GM18858 (cell line): Measurements from ENCODE around the gene SCNN1B.
"Not testable (repeated sequence)": the region's sequence is repeated elsewhere in the genome, so short reads cannot be mapped to it uniquely, and the experiment has no call there.

Experiments
- ATAC-seq: cut with Tn5 transposase; IDR thresholded peaks from one replicate; pipeline ENCODE4 v1.9.1; 2021; ENCODE audit not compliant: unreplicated experiment

SCNN1B gene

DNA sequence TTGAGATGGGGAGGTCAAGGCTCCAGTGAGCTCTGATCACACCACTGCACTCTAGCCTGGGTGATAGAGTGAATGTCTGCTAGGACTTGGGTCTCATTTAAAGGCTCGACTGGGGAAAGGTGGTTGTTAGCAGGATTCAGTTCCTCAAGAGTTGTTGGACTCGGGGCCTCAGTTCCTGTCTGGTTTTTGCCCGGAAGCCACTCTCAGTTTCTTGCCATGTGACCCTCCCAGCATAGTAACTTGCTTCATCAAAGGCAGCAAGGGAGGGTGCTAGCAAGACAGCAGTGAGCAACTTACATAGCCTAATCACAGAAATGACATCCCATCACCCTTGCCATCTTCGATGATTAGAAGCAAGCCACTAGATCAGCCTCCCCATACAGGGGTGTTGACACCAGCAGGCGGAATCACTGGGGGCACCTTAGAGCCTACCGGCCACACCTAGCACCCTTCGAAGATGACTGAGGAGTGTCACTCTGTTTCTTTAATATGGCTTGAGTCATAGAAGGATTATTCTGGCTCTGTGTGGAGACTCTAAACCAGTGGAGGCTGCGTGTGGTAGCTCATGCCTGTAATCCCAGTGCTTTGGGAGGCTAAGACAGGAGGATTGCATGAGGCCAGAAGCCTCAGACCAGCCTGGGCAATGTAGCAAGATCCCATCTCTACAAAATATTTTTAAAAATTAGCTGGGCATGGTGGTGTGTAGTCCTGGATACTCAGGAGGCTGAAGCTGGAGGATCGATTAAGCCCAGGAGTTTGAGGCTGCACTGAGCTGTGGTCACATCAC, 13.2 kb upstream of the SCNN1B start:
- no peak for ATAC-seq

- ATAC-seq, result no peak
Measured at GRCh38 chr16:23290189-23291062, 11.7 kb upstream of the SCNN1B start.

DNA sequence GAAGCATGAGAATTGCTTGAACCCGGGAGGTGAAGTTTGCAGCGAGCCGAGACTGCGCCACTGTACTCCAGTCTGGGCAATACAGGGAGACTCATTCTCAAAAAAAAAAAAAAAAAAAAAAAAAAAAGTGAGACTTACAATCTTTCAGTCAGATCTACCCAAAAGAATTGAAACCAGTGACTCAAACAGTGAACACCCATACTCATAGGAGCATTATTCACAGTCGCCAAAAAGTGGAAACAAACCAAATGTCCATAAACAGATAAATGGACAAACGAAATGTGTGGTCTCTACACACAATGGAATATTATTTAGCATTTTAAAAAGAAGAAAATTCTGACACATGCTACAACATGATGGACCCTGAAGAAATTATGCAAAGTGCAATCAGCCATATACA, 9.1 kb upstream of the SCNN1B start:
- ATAC-seq, result no peak

GRCh38 chr16:23294260-23294659, 7.8 kb upstream of the SCNN1B start:
- ATAC-seq, result no peak

DNA sequence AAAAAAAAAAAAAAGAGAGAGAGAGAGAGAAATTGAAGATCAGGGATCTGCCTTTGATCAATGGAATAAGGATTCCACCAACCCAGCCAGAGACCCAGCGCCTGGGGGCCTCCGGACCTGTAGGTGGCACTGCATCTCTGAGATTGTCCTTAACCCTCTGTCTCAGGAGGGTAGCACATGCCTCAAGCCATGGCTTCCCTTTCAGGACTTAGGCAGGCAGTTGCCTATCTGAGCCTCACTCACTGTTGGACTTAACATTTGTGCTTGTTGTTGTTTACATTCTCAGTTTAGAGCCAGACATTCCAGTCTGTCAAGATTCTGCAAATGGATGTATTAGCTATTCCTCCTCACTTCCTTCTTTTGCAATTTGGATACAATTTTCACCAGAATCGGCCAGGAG, 5.1 kb upstream of the SCNN1B start:
- ATAC-seq, result no peak

DNA sequence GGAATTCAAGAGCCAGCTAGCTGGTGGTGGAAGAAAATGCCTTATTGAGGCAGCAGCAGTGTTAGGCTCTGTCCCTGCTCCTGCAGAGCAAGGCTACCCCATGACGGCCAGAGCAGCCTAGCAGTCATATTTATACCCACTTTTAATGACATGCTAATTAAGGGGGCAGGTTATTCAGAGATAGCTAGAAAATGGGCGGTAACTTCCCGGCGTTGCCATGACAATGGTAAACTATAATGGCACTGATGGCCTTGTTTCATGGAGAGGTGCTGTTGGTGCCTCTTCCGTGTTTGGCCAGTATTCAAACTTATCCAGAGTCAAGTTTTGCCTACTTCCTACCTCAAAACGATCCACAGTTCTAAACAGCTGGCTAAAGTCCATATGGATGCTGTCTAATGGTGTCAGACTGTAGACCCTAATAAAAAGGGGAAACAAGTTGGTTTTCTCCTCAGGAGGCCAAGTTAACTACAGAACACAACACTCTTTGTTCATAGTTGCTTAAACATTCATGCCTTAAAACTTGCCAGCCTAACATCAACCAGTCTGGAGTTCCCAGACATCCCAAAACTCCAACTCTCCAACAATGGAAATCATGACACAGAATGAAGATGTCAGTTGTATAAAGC, 3.7 kb upstream of the SCNN1B start:
- ATAC-seq, result no peak

GRCh38 chr16:23299815-23300214, 2.3 kb upstream of the SCNN1B start:
- ATAC-seq, result not testable (repeated sequence)

GRCh38 chr16:23301251-23302044, 654 bp upstream of the SCNN1B start:
- ATAC-seq, result no peak

DNA sequence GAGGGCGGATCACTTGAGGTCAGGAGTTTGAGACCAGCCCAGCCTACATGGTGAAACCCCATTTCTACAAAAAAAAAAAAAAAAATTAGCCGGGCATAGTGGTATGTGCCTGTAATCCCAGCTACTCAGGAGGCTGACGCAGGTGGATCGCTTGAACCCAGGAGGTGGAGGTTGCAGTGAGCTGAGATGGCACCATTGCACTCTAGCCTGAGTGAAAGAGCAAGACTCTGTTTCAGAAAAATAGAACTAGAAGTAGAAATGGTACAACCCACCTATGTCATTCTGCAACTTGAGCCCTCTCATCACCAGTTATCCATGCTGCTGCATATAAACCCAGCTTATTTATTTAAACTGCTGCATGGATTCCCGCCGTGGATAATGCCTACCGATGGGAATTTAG, 1.6 kb downstream of the SCNN1B start:
- no peak for ATAC-seq

DNA sequence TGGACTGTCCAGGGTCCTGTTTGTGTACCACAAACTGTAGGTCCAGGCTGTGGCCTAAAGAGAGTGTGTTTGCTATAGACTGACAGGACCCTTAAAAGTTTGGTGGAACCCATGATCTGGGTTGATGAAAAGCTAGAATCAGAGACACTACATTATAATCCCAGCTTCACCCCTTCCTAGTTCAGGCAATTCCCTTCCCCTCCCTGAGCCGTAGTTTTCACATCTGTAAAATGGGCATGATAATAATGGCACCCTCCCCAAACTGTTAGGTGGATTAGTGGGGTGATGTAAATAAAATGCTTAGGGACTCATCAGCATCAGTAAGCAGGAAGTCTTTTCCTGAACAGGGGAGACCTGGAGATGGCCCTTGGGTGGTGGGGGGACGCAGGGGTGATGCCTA, 2.5 kb downstream of the SCNN1B start:
- no peak for ATAC-seq

DNA sequence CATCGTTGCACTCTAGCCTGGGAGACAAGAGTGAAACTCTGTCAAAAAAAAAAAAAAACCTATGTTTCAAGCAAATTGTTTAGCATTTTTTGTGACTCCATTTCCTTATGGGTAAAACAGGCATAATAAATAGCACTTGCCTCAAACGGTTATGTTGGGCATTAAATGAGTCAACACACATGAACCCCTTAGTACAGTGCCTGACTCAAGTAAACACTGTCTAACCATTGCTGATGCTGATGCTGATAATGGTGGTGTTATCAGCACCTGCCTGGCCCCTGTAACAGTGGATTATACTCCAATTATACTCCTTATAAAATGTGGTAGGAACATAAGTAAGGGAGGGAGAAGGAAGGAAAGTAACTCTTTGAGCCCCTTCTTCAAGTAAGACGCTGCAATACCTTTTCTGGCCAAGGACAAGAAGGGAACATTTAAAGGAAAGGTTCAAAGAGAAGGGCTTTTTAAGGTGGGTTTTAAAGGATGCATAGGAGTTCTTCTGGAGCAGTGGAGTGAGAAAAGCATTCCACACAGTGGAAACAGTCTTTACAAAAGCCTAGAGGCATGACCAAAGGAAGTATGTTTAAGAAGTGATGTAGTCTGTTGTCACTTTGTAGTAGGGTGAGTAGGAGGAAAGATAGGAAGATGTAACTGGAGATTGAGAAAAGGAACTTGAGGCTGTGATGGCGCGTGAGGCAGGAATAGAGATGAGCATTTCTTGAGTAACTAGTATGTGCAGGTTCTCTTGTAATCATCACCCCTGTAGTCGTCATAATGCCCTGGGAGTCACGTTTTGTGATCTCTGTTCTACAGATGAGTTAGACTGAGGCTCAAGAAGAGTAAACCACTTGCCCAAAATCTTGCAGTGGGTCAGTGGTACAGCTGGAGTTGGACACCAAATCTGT, 4.3 kb downstream of the SCNN1B start:
- no peak for ATAC-seq

GRCh38 chr16:23310217-23310616, 8.1 kb downstream of the SCNN1B start:
- ATAC-seq, result no peak

- ATAC-seq, result no peak
Measured at GRCh38 chr16:23310744-23311143, 8.6 kb downstream of the SCNN1B start.

GRCh38 chr16:23316232-23316631, 14.1 kb downstream of the SCNN1B start:
- ATAC-seq, result no peak

- no peak for ATAC-seq
Measured at GRCh38 chr16:23316634-23317265, 14.6 kb downstream of the SCNN1B start.

- no peak for ATAC-seq
Measured at GRCh38 chr16:23317266-23317661, 15.2 kb downstream of the SCNN1B start.

DNA sequence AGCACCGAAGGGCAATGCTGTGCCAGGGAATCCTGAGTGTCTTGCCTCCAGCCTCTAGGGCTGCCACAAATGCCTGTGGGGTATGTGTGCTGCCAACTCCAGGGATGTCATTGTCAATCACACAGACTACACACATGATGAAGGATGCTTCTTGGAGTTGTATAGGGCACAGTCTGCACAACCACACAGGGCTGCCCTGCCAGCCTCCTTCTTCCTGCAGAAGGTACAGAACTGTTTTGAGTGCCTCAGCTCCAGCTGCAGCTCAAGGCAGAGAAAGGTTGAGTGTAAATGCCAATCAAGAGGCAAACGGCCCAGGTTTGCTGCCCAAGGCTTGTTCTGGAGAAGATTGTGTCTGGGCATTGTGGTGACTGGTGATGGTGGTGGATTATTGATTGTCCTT, 15.6 kb downstream of the SCNN1B start:
- no peak for ATAC-seq

- ATAC-seq, result no peak
Measured at GRCh38 chr16:23318639-23319038, 16.5 kb downstream of the SCNN1B start.

GRCh38 chr16:23319861-23320615, 17.9 kb downstream of the SCNN1B start:
- no peak for ATAC-seq
